H1 (cell line): ENCODE data around the gene GALNTL6. TPM values are rescaled to one million over a fixed set of nuclear protein-coding genes. Genes with fewer than 3 reads are reported as not detected.

Source experiments
- ATF3 ChIP-seq: IDR thresholded peaks from 2 replicates; pipeline ENCODE4 v1.6.1; 2011; ENCODE audit warnings: low read depth, mild to moderate bottlenecking, low read length; ENCODE audit not compliant: insufficient read depth
- CHD7 ChIP-seq: fragments of 300-600 bp; sonication (generic); IDR thresholded peaks from 2 replicates; pipeline ENCODE4 v1.7.1; 2012; ENCODE audit warnings: low read length, moderate library complexity, mild to moderate bottlenecking, inconsistent platforms; ENCODE audit not compliant: insufficient replicate concordance
- CTCF ChIP-seq, 3 experiments: IDR thresholded peaks; 1 replicate in 2 of 3; 2 replicates in 1 of 3; pipeline versions ENCODE4 v1.5.1 to v1.6.1; 2011; ENCODE audit warnings: low read length in 3 of 3, mild to moderate bottlenecking in 3 of 3, inconsistent platforms in 2 of 3, low read depth in 1 of 3, moderate library complexity in 1 of 3; ENCODE audit not compliant: insufficient read depth in 1 of 3; ENCODE audit errors: control extremely low read depth in 1 of 3
- GTF2F1 ChIP-seq: IDR thresholded peaks from 2 replicates; pipeline ENCODE4 v1.6.1; 2012; ENCODE audit warnings: low read depth, low read length, improper control_type of control experiment, borderline replicate concordance
- RAD21 ChIP-seq, 2 experiments: IDR thresholded peaks in 1 of 2; conservative IDR thresholded peaks in 1 of 2; 2 replicates each; pipeline ENCODE4 v1.6.1; 2011; ENCODE audit warnings: low read depth in 2 of 2, low read length in 2 of 2, improper control_type of control experiment in 1 of 2, inconsistent platforms in 1 of 2, mild to moderate bottlenecking in 1 of 2, moderate library complexity in 1 of 2
- SAP30 ChIP-seq: fragments of 300-600 bp; sonication (generic); IDR thresholded peaks from 2 replicates; pipeline ENCODE4 v1.7.1; 2012; ENCODE audit warnings: low read length, moderate library complexity, mild to moderate bottlenecking, inconsistent platforms; ENCODE audit not compliant: insufficient read depth, insufficient replicate concordance
- polyA plus RNA-seq, 7 experiments: library from polyadenylated mRNA; depleted of rRNA in 3 of 7; stranded (reverse) in 5 of 7; unstranded in 2 of 7; fragments of >200 nt in 5 of 7; fragments of 200-250 nt in 2 of 7; gene quantifications; 1 replicate in 5 of 7; 2 replicates in 1 of 7; 4 replicates in 1 of 7; pipeline versions ENCODE4 v1.2.1 to v1.2.3, GENCODE V29; 2011 to 2013; ENCODE audit warnings: missing spikeins in 2 of 7, mixed read lengths in 2 of 7
- total RNA-seq: library from RNA; stranded (reverse); fragmentation: NEBNext Ultra II Directional; extraction: Animal tissue kit (Norgen Biotek cat#: 25700); gene quantifications from 2 replicates; pipeline ENCODE4 v1.2.1, GENCODE V29; 2021

GALNTL6 gene
- total and polyA plus RNA-seq, 2 of the 8 experiments (the other 6 are each of a cell fraction or from before 2014, with no cell fraction given): 0.03 to 0.32 TPM

GRCh38 chr4:171794528-171794927 is 18.7 kb upstream of the GALNTL6 start (continued):
- TF ChIP-seq CHD7 (no peak), RAD21 (IDR thresholded peaks at IDR 0.05 in 1 of 2, conservative IDR thresholded peaks at IDR 0.05 in 1 of 2; ENCODE audit: low read depth in 2 of 2, low read length in 2 of 2) (peak; percentile 23 to 35; a peak in 2 of 4 replicates), ATF3 (no peak), GTF2F1 (no peak), CTCF (IDR thresholded peaks at IDR 0.05; ENCODE audit: control extremely low read depth in 1 of 3, insufficient read depth in 1 of 3, low read depth in 1 of 3, low read length in 3 of 3) (peak in 1 of 3 experiments; percentile 46; a peak in 2 of 4 replicates), SAP30 (no peak)
